K562 (cell line): ENCODE results near the gene ISYNA1. TPM values are rescaled to one million over a fixed set of nuclear protein-coding genes. Genes with fewer than 3 reads are reported as not detected.

ENCODE experiments used
- ATF4 ChIP-seq: fragments of 450-650 bp; formaldehyde crosslinking; IDR thresholded peaks from 2 replicates; pipeline ENCODE4 v1.4.0; 2022; ENCODE audit warnings: mild to moderate bottlenecking, moderate library complexity
- DNMT1 ChIP-seq: fragments of 450-650 bp; IDR thresholded peaks from 2 replicates; pipeline ENCODE4 v1.6.1; 2016; ENCODE audit warnings: antibody characterized with exemption, mild to moderate bottlenecking
- ESRRB ChIP-seq: fragments of 250-450 bp; sonication (Bioruptor Pico); IDR thresholded peaks from 2 replicates; pipeline ENCODE4 v1.5.0; 2020; ENCODE audit warnings: mild to moderate bottlenecking, moderate library complexity, borderline replicate concordance
- HDAC1 ChIP-seq, 2 experiments: fragments of 450-650 bp; IDR thresholded peaks; 2 replicates each; pipeline ENCODE4 v1.6.1; 2016 to 2017; ENCODE audit warnings: inconsistent platforms in 1 of 2, mild to moderate bottlenecking in 1 of 2, moderate library complexity in 1 of 2
- HDAC8 ChIP-seq: fragments of 450-650 bp; IDR thresholded peaks from 2 replicates; pipeline ENCODE4 v1.6.1; 2016; ENCODE audit warnings: mild to moderate bottlenecking, missing genetic modification characterization, moderate library complexity, missing compliant biosample characterization
- KDM1A ChIP-seq, 2 experiments: fragments of 450-650 bp; IDR thresholded peaks; 2 replicates each; pipeline ENCODE4 v1.6.1; 2016; ENCODE audit warnings: mild to moderate bottlenecking in 2 of 2
- KLF10 ChIP-seq: fragments of 250-450 bp; sonication (Bioruptor Pico); IDR thresholded peaks from 2 replicates; pipeline ENCODE4 v1.6.1; 2021; ENCODE audit warnings: matching md5 sums
- RHOXF2B ChIP-seq: fragments of 250-450 bp; sonication (Bioruptor Pico); conservative IDR thresholded peaks from 2 replicates; pipeline ENCODE4 v1.5.1; 2021
- RNF2 ChIP-seq: sonication (generic); IDR thresholded peaks from 2 replicates; pipeline ENCODE4 v1.6.1; 2016
- RUNX1 ChIP-seq: sonication (generic); IDR thresholded peaks from 2 replicates; pipeline ENCODE4 v1.6.1; 2016; ENCODE audit warnings: antibody characterized with exemption, low read depth
- SIN3A ChIP-seq, 2 experiments: fragments of 150-350 bp in 1 of 2; IDR thresholded peaks; 2 replicates each; pipeline ENCODE4 v1.6.1; 2011 to 2016; ENCODE audit warnings: borderline replicate concordance in 2 of 2, low read depth in 2 of 2, low read length in 2 of 2, mild to moderate bottlenecking in 2 of 2, moderate library complexity in 2 of 2; ENCODE audit not compliant: control insufficient read depth in 1 of 2
- SMARCA4 ChIP-seq: fragments of 450-650 bp; IDR thresholded peaks from 2 replicates; pipeline ENCODE4 v1.6.1; 2016
- U2AF2 ChIP-seq: fragments of 200-400 bp; formaldehyde crosslinking; optimal IDR thresholded peaks from 2 replicates; pipeline ENCODE3; 2017; ENCODE audit warnings: low read depth, mild to moderate bottlenecking, low read length
- ZBTB17 ChIP-seq: fragments of 450-650 bp; formaldehyde crosslinking; IDR thresholded peaks from 2 replicates; pipeline ENCODE4 v1.4.0; 2020; ENCODE audit warnings: mild to moderate bottlenecking
- ZKSCAN3 ChIP-seq: fragments of 250-450 bp; sonication (Bioruptor Pico); IDR thresholded peaks from 2 replicates; pipeline ENCODE4 v1.4.0; 2020
- ZNF408 ChIP-seq: fragments of 250-450 bp; sonication (Bioruptor Pico); IDR thresholded peaks from 2 replicates; pipeline ENCODE4 v1.4.0; 2020; ENCODE audit warnings: low read depth, mild to moderate bottlenecking, moderate library complexity
- ZNF561 ChIP-seq: fragments of 450-650 bp; formaldehyde crosslinking; conservative IDR thresholded peaks from 2 replicates; pipeline ENCODE4 v1.4.0; 2020; ENCODE audit warnings: mild to moderate bottlenecking, moderate library complexity
- polyA plus RNA-seq, 8 experiments: library from polyadenylated mRNA; depleted of rRNA in 4 of 8; stranded (reverse) in 5 of 8; unstranded in 3 of 8; fragments of >200 nt; fragmentation: Nextera tagmentation in 2 of 8; fragmentation: Illumina TruSeq in 1 of 8; extraction: Ambion mirVana in 2 of 8; extraction: Trizol in 1 of 8; gene quantifications; 2 replicates each; pipeline versions ENCODE4 v1.2.1 to v1.2.3, GENCODE V29; 2011 to 2014; ENCODE audit warnings: inconsistent platforms in 1 of 8, missing spikeins in 1 of 8
- total RNA-seq, 7 experiments: library from RNA; depleted of rRNA in 6 of 7; stranded (reverse); fragments of >200 nt in 6 of 7; fragmentation: Illumina TruSeq in 2 of 7; extraction: Trizol in 2 of 7; gene quantifications; 2 replicates each; pipeline versions ENCODE4 v1.2.1 to v1.2.3, GENCODE V29; 2011 to 2021; ENCODE audit warnings: low replicate concordance in 1 of 7
- TF ChIP-seq, protein P1 (sequence below), 2 experiments: fragments of 450-650 bp in 1 of 2; IDR thresholded peaks; 2 replicates each; pipeline ENCODE4 v1.6.1; 2011 to 2017; ENCODE audit warnings: low read depth in 2 of 2, antibody characterized with exemption in 1 of 2, borderline replicate concordance in 1 of 2, low read length in 1 of 2, mild to moderate bottlenecking in 1 of 2, mixed read lengths in 1 of 2; ENCODE audit not compliant: control insufficient read depth in 1 of 2
- TF ChIP-seq, protein P2 (sequence below): fragments of 450-650 bp; formaldehyde crosslinking; IDR thresholded peaks from 2 replicates; pipeline ENCODE4 v1.4.0; 2020; ENCODE audit warnings: mild to moderate bottlenecking
- TF ChIP-seq, protein P3 (sequence below): fragments of 250-450 bp; sonication (Bioruptor Pico); IDR thresholded peaks from 2 replicates; pipeline ENCODE4 v1.9.0; 2021; ENCODE audit warnings: mild to moderate bottlenecking, inconsistent platforms

Gene ISYNA1
- total and polyA plus RNA-seq, 9 of the 15 experiments (the other 6 are each of a cell fraction or from before 2014, with no cell fraction given) = 21.8 to 460 (median 93.2) TPM

DNA sequence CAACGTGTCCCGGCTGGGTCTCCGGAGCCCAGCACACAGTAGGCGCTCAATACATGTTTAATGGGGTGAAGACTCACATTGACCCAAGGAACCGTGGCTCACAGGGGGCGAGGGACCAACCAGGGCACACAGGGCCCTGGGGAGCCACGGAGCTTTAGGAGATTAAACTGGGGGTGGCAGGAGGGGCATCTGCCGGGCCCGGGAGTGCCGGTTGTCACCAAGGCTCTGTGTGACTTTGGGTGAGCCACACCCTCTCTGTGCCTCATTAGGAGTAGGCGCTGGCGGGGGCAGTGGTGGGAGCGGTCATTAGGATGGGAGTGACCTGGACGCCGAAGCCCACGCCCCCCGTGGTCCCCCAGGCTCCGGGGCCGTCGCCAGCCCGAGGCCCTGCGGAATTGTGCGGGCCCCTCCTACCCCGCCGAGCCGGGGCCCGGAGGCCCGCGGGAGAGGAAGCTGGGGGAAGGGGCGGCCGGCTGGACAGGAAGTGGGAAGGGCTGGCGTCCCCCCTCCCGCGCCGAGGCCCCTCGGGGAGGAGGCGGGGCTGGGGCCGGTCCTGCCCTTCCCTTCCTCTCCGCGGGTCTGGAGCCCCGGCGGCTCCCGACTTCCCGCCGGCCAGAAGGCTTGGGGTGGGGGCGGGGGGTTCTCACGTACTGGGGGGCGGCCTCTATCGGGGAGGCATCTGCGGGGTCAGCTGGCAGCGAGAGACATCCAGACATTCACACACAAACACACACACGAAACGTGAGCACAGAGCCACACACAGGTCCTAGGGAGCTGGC is 20.5 kb downstream of the ISYNA1 start (continued):
- TF ChIP-seq SIN3A (IDR thresholded peaks at IDR 0.05; ENCODE audit: borderline replicate concordance in 2 of 2, control insufficient read depth in 1 of 2, low read depth in 2 of 2, low read length in 2 of 2) (peak in 1 of 2 experiments; percentile 14; a peak in 1 of 4 replicates), ZNF408 (CRISPR knock-in tag) (no peak), ATF4 (CRISPR knock-in tag) (0 out of 2 replicates have a peak, but pooled peaks have one; percentile 30), RUNX1 (no peak), U2AF2 (no peak), SMARCA4 (no peak), ZNF561 (CRISPR knock-in tag) (no peak), HDAC8 (tag) (no peak; the same call in 1 of the 2 replicates), ZBTB17 (CRISPR knock-in tag) (peak; percentile 68), KLF10 (CRISPR knock-in tag) (no peak), ZKSCAN3 (no peak), RNF2 (peak; percentile 41; the same call in 1 of the 2 replicates), ESRRB (CRISPR knock-in tag) (no peak), DNMT1 (no peak), HDAC1 (IDR thresholded peaks at IDR 0.05) (peak in 1 of 2 experiments; percentile 38; a peak in 1 of 4 replicates), KDM1A (IDR thresholded peaks at IDR 0.05) (peak; percentile 76 to 90), RHOXF2B (CRISPR knock-in tag) (no peak)
- TF ChIP-seq, protein P1, sequence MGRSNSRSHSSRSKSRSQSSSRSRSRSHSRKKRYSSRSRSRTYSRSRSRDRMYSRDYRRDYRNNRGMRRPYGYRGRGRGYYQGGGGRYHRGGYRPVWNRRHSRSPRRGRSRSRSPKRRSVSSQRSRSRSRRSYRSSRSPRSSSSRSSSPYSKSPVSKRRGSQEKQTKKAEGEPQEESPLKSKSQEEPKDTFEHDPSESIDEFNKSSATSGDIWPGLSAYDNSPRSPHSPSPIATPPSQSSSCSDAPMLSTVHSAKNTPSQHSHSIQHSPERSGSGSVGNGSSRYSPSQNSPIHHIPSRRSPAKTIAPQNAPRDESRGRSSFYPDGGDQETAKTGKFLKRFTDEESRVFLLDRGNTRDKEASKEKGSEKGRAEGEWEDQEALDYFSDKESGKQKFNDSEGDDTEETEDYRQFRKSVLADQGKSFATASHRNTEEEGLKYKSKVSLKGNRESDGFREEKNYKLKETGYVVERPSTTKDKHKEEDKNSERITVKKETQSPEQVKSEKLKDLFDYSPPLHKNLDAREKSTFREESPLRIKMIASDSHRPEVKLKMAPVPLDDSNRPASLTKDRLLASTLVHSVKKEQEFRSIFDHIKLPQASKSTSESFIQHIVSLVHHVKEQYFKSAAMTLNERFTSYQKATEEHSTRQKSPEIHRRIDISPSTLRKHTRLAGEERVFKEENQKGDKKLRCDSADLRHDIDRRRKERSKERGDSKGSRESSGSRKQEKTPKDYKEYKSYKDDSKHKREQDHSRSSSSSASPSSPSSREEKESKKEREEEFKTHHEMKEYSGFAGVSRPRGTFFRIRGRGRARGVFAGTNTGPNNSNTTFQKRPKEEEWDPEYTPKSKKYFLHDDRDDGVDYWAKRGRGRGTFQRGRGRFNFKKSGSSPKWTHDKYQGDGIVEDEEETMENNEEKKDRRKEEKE (IDR thresholded peaks at IDR 0.05; ENCODE audit: borderline replicate concordance in 1 of 2, control insufficient read depth in 1 of 2, low read depth in 2 of 2, low read length in 1 of 2) = no peak
- TF ChIP-seq, protein P2, sequence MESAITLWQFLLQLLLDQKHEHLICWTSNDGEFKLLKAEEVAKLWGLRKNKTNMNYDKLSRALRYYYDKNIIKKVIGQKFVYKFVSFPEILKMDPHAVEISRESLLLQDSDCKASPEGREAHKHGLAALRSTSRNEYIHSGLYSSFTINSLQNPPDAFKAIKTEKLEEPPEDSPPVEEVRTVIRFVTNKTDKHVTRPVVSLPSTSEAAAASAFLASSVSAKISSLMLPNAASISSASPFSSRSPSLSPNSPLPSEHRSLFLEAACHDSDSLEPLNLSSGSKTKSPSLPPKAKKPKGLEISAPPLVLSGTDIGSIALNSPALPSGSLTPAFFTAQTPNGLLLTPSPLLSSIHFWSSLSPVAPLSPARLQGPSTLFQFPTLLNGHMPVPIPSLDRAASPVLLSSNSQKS (CRISPR knock-in tag) = 0 out of 2 replicates have a peak, but pooled peaks have one; percentile 67
- TF ChIP-seq, protein P3, sequence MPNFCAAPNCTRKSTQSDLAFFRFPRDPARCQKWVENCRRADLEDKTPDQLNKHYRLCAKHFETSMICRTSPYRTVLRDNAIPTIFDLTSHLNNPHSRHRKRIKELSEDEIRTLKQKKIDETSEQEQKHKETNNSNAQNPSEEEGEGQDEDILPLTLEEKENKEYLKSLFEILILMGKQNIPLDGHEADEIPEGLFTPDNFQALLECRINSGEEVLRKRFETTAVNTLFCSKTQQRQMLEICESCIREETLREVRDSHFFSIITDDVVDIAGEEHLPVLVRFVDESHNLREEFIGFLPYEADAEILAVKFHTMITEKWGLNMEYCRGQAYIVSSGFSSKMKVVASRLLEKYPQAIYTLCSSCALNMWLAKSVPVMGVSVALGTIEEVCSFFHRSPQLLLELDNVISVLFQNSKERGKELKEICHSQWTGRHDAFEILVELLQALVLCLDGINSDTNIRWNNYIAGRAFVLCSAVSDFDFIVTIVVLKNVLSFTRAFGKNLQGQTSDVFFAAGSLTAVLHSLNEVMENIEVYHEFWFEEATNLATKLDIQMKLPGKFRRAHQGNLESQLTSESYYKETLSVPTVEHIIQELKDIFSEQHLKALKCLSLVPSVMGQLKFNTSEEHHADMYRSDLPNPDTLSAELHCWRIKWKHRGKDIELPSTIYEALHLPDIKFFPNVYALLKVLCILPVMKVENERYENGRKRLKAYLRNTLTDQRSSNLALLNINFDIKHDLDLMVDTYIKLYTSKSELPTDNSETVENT (CRISPR knock-in tag) = peak; percentile 74
